Breast epithelium (tissue), 3 donors: ENCODE results near the gene ADAMTS17.

Experiments used
- POLR2A ChIP-seq: fragments of 450-650 bp; IDR thresholded peaks from one replicate; pipeline ENCODE4 v1.6.1; 2016; ENCODE audit warnings: antibody characterized with exemption, mild to moderate bottlenecking, moderate library complexity
- POLR2AphosphoS5 ChIP-seq, 3 donors: sonication (generic); formaldehyde crosslinking; IDR thresholded peaks; one replicate each; pipeline ENCODE4 v1.6.1; 2017; ENCODE audit warnings: antibody characterized with exemption in 3 of 3
- TF ChIP-seq, protein P1 (sequence below), 3 donors: fragments of 450-650 bp; IDR thresholded peaks; one replicate each; pipeline ENCODE4 v1.5.1; 2016 to 2017; ENCODE audit warnings: antibody characterized with exemption in 3 of 3, mild to moderate bottlenecking in 3 of 3, moderate library complexity in 3 of 3

DNA sequence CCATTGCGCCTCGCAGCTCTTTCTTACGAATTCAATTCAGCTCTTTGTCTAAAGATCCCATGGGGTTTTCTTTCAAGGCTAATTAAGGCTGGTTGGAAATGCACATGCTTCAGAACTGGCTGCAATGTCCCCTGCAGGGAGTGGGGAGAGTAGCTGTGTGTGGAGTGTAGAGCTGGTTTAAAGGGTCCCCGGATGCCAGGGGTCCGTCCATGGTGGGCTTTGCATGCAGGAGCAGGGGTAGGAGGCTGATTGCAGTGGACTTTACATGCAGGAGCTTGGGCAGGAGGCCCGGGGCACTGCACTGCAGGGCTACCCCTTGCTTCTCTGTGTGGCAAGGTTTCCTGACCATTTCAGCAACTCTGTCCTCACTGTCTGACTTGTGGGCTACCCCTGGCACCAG, 346.9 kb downstream of the ADAMTS17 start:
- TF ChIP-seq, protein P1, sequence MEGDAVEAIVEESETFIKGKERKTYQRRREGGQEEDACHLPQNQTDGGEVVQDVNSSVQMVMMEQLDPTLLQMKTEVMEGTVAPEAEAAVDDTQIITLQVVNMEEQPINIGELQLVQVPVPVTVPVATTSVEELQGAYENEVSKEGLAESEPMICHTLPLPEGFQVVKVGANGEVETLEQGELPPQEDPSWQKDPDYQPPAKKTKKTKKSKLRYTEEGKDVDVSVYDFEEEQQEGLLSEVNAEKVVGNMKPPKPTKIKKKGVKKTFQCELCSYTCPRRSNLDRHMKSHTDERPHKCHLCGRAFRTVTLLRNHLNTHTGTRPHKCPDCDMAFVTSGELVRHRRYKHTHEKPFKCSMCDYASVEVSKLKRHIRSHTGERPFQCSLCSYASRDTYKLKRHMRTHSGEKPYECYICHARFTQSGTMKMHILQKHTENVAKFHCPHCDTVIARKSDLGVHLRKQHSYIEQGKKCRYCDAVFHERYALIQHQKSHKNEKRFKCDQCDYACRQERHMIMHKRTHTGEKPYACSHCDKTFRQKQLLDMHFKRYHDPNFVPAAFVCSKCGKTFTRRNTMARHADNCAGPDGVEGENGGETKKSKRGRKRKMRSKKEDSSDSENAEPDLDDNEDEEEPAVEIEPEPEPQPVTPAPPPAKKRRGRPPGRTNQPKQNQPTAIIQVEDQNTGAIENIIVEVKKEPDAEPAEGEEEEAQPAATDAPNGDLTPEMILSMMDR (IDR thresholded peaks at IDR 0.05) = no peak
- TF ChIP-seq POLR2AphosphoS5 (IDR thresholded peaks at IDR 0.05) = no peak
- no peak for TF ChIP-seq POLR2A
